NCI-H2196 (cell line): ENCODE data around the gene ACSL1.

Experiments used
- DNase-seq: peaks from one replicate; lab custom pipeline; 2025; ENCODE audit not compliant: unreplicated experiment; lab: John Stamatoyannopoulos, UW

ACSL1 gene

GRCh38 chr4:184731056-184731455 lies 94.7 kb downstream of the ACSL1 start:
- no peak for DNase-seq

GRCh38 chr4:184729946-184730345 lies 95.8 kb downstream of the ACSL1 start:
- no peak for DNase-seq

- no peak for DNase-seq
Observed at GRCh38 chr4:184728858-184729257, 96.9 kb downstream of the ACSL1 start.

- DNase-seq: no peak
Observed at GRCh38 chr4:184727430-184727829, 98.3 kb downstream of the ACSL1 start.

GRCh38 chr4:184722798-184723197 lies 103.0 kb downstream of the ACSL1 start:
- DNase-seq: no peak

- DNase-seq: no peak
Observed at GRCh38 chr4:184721254-184721653, 104.5 kb downstream of the ACSL1 start.

GRCh38 chr4:184719407-184719806 lies 106.4 kb downstream of the ACSL1 start:
- DNase-seq: no peak

GRCh38 chr4:184715526-184715925 lies 110.2 kb downstream of the ACSL1 start:
- DNase-seq: no peak

- no peak for DNase-seq
Observed at GRCh38 chr4:184713887-184714286, 111.9 kb downstream of the ACSL1 start.

GRCh38 chr4:184712322-184712721 lies 113.4 kb downstream of the ACSL1 start:
- DNase-seq: no peak

GRCh38 chr4:184706453-184706852 lies 119.3 kb downstream of the ACSL1 start:
- no peak for DNase-seq

GRCh38 chr4:184705692-184706091 lies 120.1 kb downstream of the ACSL1 start:
- no peak for DNase-seq
